Spleen (tissue), 11 donors: ENCODE data around the gene ABCC8. TPM values are rescaled to one million over a fixed set of nuclear protein-coding genes. Genes with fewer than 3 reads are reported as not detected.

Source experiments
- DNase-seq: peaks from one replicate; pipeline ENCODE4 v3.0.0-alpha.2; 2020
- H3K27ac ChIP-seq, 8 donors: fragments of 200-600 bp; sonication (generic) in 7 of 8; 1 replicate in 4 of 8; 2 replicates in 4 of 8; pipeline versions ENCODE4 v1.5.0 to v1.8.0; 2016 to 2021; ENCODE audit warnings: inconsistent platforms in 4 of 8, mild to moderate bottlenecking in 4 of 8, moderate library complexity in 1 of 8
- H3K27me3 ChIP-seq, 7 donors: fragments of 200-600 bp; sonication (generic) in 6 of 7; replicated peaks in 1 of 7; 1 replicate in 4 of 7; 2 replicates in 3 of 7; pipeline versions ENCODE4 v1.5.0 to v1.8.0; 2016 to 2021; ENCODE audit warnings: inconsistent platforms in 3 of 7, mild to moderate bottlenecking in 1 of 7
- H3K36me3 ChIP-seq, 6 donors: fragments of 200-600 bp; sonication (generic) in 5 of 6; 1 replicate in 4 of 6; 2 replicates in 2 of 6; pipeline versions ENCODE4 v1.5.0 to v1.8.0; 2016 to 2021; ENCODE audit warnings: inconsistent platforms in 2 of 6
- H3K4me1 ChIP-seq, 6 donors: fragments of 200-600 bp; sonication (generic) in 5 of 6; 1 replicate in 3 of 6; 2 replicates in 3 of 6; pipeline versions ENCODE4 v1.5.0 to v1.8.0; 2016 to 2021; ENCODE audit warnings: inconsistent platforms in 3 of 6
- H3K4me3 ChIP-seq, 8 donors: fragments of 200-600 bp; sonication (generic) in 7 of 8; 1 replicate in 4 of 8; 2 replicates in 4 of 8; pipeline versions ENCODE4 v1.5.0 to v1.8.0; 2016 to 2021; ENCODE audit warnings: inconsistent platforms in 4 of 8, mild to moderate bottlenecking in 4 of 8, moderate library complexity in 2 of 8
- H3K9me3 ChIP-seq, 8 donors: fragments of 200-600 bp; sonication (generic) in 7 of 8; 1 replicate in 4 of 8; 2 replicates in 4 of 8; pipeline versions ENCODE4 v1.5.0 to v1.8.0; 2016 to 2021; ENCODE audit warnings: inconsistent platforms in 4 of 8
- POLR2A ChIP-seq, 3 donors: fragments of 450-650 bp; IDR thresholded peaks; one replicate each; pipeline ENCODE4 v1.5.1; 2017; ENCODE audit warnings: antibody characterized with exemption in 3 of 3, mild to moderate bottlenecking in 1 of 3
- POLR2AphosphoS5 ChIP-seq, 3 donors: sonication (generic); formaldehyde crosslinking; IDR thresholded peaks; one replicate each; pipeline ENCODE4 v1.5.1; 2017; ENCODE audit warnings: antibody characterized with exemption in 3 of 3
- WGBS, 5 donors: extraction: QIAGEN DNeasy Blood & Tissue Kit in 3 of 5; methylation state at CpG; one replicate each; pipeline versions ENCODE4 v1.1.5 to v1.1.7; 2013 to 2018; 5-methylcytosine and 5-hydroxymethylcytosine counted together
- intact Hi-C: fragments of 100-400 bp; cut with DNase I; formaldehyde crosslinking; loops from one replicate; pipeline ENCODE4 v1.15.0; 2023; ENCODE audit warnings: low total_unique reads
- polyA plus RNA-seq, 3 donors: library from polyadenylated mRNA; stranded (reverse); fragments of 200-250 nt; gene quantifications; one replicate each; pipeline ENCODE4 v1.2.1, GENCODE V29; 2013
- total RNA-seq, 7 donors: library from RNA; depleted of rRNA in 3 of 7; stranded (reverse); fragments of >200 nt in 3 of 7; fragmentation: NEBNext Ultra II Directional in 4 of 7; extraction: Animal tissue kit (Norgen Biotek cat#: 25700) in 4 of 7; gene quantifications; one replicate each; pipeline versions ENCODE4 v1.1.0 to v1.2.1, GENCODE V29; 2016 to 2021
- TF ChIP-seq, protein P1 (sequence below), 11 experiments: fragments of 200-600 bp in 7 of 11; fragments of 450-650 bp in 4 of 11; sonication (generic) in 4 of 11; IDR thresholded peaks in 8 of 11; conservative IDR thresholded peaks in 3 of 11; 1 replicate in 7 of 11; 2 replicates in 4 of 11; pipeline versions ENCODE4 v1.4.0 to v1.8.0; 2016 to 2021; ENCODE audit warnings: antibody characterized with exemption in 11 of 11, inconsistent platforms in 4 of 11, mild to moderate bottlenecking in 1 of 11
- donor health status: healthy with polysubstance abuse.
- donor health status: DM: no; HTN: no; CAD: no; lungs with moderate emphysema.
- donor health status: DM: no; HTN: no; CAD: no.
- donor health status: Bipolar disorder and iron deficiency.
- donor health status: healthy.
- donor health status: DM: no; HTN: no; CAD: no.
- donor health status: DM: yes; HTN: yes; CAD: no.

The ABCC8 gene
- total and polyA plus RNA-seq, 10 donors = 0.26 to 1.3 (median 0.48) TPM; not detected in 2

DNA sequence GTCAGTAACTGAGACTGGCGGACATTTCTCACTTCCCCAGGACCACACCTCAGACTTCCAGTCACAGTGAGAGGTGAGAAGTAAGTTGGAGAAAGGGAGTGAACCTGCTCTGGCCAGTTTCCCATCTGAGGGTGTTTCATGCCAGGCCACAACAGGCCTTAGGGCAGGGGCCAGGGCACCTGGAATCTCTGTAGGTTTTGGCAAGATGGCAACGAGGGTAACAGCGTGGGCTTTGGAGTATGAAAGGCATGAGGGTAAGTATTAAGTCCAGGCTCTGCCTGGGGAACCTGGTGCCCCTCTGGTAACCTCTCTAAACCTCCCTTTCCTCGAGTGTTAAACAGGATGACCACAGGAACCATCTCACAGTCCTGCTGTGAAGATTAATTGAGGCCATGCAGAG lies 28.5 kb upstream of the ABCC8 start:
- intact Hi-C loops = no loop called here
- no peaks in the 10 kb centered on the region for H3K36me3 ChIP-seq
- no peak overlapping the region for H3K27ac ChIP-seq
- WGBS, 5 donors = 60 to 84% (median 78%) methylated on average over 4 of the region's 4 CpGs
- peaks cover 0 to 11% (median 0%) of the 10 kb centered on the region in 7 donors for H3K27me3 ChIP-seq
- no peak for TF ChIP-seq POLR2A (IDR thresholded peaks at IDR 0.05)
- TF ChIP-seq, protein P1, sequence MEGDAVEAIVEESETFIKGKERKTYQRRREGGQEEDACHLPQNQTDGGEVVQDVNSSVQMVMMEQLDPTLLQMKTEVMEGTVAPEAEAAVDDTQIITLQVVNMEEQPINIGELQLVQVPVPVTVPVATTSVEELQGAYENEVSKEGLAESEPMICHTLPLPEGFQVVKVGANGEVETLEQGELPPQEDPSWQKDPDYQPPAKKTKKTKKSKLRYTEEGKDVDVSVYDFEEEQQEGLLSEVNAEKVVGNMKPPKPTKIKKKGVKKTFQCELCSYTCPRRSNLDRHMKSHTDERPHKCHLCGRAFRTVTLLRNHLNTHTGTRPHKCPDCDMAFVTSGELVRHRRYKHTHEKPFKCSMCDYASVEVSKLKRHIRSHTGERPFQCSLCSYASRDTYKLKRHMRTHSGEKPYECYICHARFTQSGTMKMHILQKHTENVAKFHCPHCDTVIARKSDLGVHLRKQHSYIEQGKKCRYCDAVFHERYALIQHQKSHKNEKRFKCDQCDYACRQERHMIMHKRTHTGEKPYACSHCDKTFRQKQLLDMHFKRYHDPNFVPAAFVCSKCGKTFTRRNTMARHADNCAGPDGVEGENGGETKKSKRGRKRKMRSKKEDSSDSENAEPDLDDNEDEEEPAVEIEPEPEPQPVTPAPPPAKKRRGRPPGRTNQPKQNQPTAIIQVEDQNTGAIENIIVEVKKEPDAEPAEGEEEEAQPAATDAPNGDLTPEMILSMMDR (IDR thresholded peaks at IDR 0.05 in 8 of 11, conservative IDR thresholded peaks at IDR 0.05 in 3 of 11) = no peak
- TF ChIP-seq POLR2AphosphoS5 (IDR thresholded peaks at IDR 0.05) = no peak
- peaks cover 0 to 23% (median 3%) of the 10 kb centered on the region in 6 donors for H3K4me1 ChIP-seq
- no peak for DNase-seq
- no peaks in the 10 kb centered on the region for H3K9me3 ChIP-seq
- no peak overlapping the region for H3K4me3 ChIP-seq

DNA sequence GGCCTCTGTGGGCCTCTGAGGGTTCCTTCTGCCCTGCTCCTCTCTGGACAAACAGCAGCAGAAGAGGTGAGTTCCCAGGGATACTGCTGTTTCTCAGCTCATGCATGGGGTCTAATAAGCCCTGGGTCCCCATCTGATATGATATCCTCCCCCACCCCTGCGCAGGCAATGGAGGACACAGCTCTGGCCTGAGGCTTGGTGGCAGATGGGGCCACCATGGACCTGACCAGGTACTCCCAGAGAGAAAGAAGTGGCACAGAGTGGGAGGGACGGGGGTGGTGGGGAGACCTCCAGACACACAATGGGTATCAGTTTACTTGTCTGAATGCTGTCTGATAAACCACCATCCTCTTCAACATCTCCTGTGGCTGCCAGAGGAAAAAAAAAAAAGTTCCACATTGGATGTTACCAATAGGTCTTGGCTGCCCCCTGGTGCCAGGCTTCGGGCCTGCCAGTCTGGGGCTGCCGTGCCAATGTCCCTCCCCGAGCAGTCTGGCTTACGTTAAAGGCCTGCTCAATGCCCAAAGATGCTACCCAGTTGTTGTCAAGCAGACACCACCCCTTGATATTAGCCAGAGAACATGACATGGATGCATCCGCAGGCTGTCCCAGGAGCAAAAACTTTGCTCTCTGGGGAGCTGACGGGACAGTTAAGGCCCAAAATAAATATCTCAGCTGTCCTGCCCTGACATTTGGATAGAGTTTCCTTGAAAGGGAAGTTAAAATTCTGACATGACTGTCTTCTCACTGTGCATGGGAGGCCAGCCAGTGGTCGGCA lies 27.9 kb upstream of the ABCC8 start:
- peak in 1 of 3 donors; percentile 32 for TF ChIP-seq POLR2AphosphoS5 (IDR thresholded peaks at IDR 0.05)
- TF ChIP-seq POLR2A (IDR thresholded peaks at IDR 0.05) = no peak
- TF ChIP-seq, protein P1 (IDR thresholded peaks at IDR 0.05 in 8 of 11, conservative IDR thresholded peaks at IDR 0.05 in 3 of 11) = peak; percentile 84 to 97 (median 94)
- Histone ChIP-seq H3K9me3 (no peaks in the 10 kb centered on the region), H3K4me3 (no peak overlapping the region), H3K36me3 (no peaks in the 10 kb centered on the region), H3K27me3 (peaks cover 0 to 9% (median 0%) of the 10 kb centered on the region in 7 donors), H3K27ac (no peak overlapping the region), H3K4me1 (peaks cover 0 to 17% (median 3%) of the 10 kb centered on the region in 6 donors)
- DNase-seq = peak; percentile 92
- intact Hi-C loops = no loop called here
- WGBS, 5 donors = 38 to 51% (median 40%) methylated on average over 9 of the region's 9 CpGs

- peaks cover 0 to 6% (median 0%) of the 10 kb centered on the region in 7 donors for H3K27me3 ChIP-seq
- no peaks in the 10 kb centered on the region for H3K36me3 ChIP-seq
- H3K4me3 ChIP-seq = no peak overlapping the region
- no peak for DNase-seq
- TF ChIP-seq, protein P1 (IDR thresholded peaks at IDR 0.05 in 8 of 11, conservative IDR thresholded peaks at IDR 0.05 in 3 of 11) = no peak
- TF ChIP-seq POLR2AphosphoS5 (IDR thresholded peaks at IDR 0.05) (no peak), POLR2A (IDR thresholded peaks at IDR 0.05) (no peak)
- WGBS, 5 donors = 69 to 92% (median 87%) methylated on average over 3 to 4 of the region's 4 CpGs
- H3K27ac ChIP-seq = no peak overlapping the region
- intact Hi-C loops = loop anchor here (2.0 kb wide), 1 partner anchor 118 kb away; no protein-coding TSS in a partner anchor
- H3K9me3 ChIP-seq = no peaks in the 10 kb centered on the region
- H3K4me1 ChIP-seq = peaks cover 0 to 2% (median 0%) of the 10 kb centered on the region in 6 donors
Observed at GRCh38 chr11:17502630-17503029, 26.0 kb upstream of the ABCC8 start.

- peaks cover 0 to 6% (median 0%) of the 10 kb centered on the region in 7 donors for H3K27me3 ChIP-seq
- H3K27ac ChIP-seq = no peak overlapping the region
- H3K36me3 ChIP-seq = no peaks in the 10 kb centered on the region
- DNase-seq = no peak
- no peak overlapping the region for H3K4me3 ChIP-seq
- TF ChIP-seq, protein P1 (IDR thresholded peaks at IDR 0.05 in 8 of 11, conservative IDR thresholded peaks at IDR 0.05 in 3 of 11) = no peak
- TF ChIP-seq POLR2A (IDR thresholded peaks at IDR 0.05) (no peak), POLR2AphosphoS5 (IDR thresholded peaks at IDR 0.05) (no peak)
- H3K9me3 ChIP-seq = no peaks in the 10 kb centered on the region
- intact Hi-C loops = no loop called here
- 89 to 96% (median 93%) methylated on average over 6 to 12 of the region's 12 CpGs for WGBS, 5 donors
- no peaks in the 10 kb centered on the region for H3K4me1 ChIP-seq
Observed at GRCh38 chr11:17500673-17501072, 24.0 kb upstream of the ABCC8 start.
